K562 (cell line): Measurements from ENCODE around the gene STRA8.

Experiments used
- CAMTA2 ChIP-seq: fragments of 250-450 bp; sonication (Bioruptor Pico); conservative IDR thresholded peaks from 2 replicates; pipeline ENCODE4 v1.5.1; 2022
- KDM5B ChIP-seq: fragments of 200-600 bp; sonication (generic); IDR thresholded peaks from 2 replicates; pipeline ENCODE4 v1.6.1; 2012; ENCODE audit warnings: low read depth, mild to moderate bottlenecking, moderate library complexity, low read length, control low read depth, inconsistent platforms; ENCODE audit not compliant: insufficient replicate concordance
- POLR2AphosphoS5 ChIP-seq: IDR thresholded peaks from 2 replicates; pipeline ENCODE4 v1.6.1; 2011; ENCODE audit warnings: mild to moderate bottlenecking, low read depth, low read length, moderate library complexity; ENCODE audit not compliant: control insufficient read depth, insufficient read depth
- ZBED1 ChIP-seq: IDR thresholded peaks from 2 replicates; pipeline ENCODE4 v1.6.1; 2014

- TF ChIP-seq POLR2AphosphoS5 (no peak), CAMTA2 (CRISPR knock-in tag) (no peak), ZBED1 (no peak), KDM5B (no peak)
These were observed 18.5 kb upstream of the STRA8 start for GRCh38 chr7:135215180-135215579.
